Coronary artery (tissue), 2 donors: Measurements from ENCODE around the gene SNX25.
"Not testable (repeated sequence)": the region's sequence is repeated elsewhere in the genome, so short reads cannot be mapped to it uniquely, and the experiment has no call there.

ENCODE experiments used
- DNase-seq: peaks from one replicate; pipeline ENCODE4 v3.0.0-alpha.2; 2017; ENCODE audit warnings: low spot score
- H3K27ac ChIP-seq, 2 donors: fragments of 200-600 bp; sonication (generic); one replicate each; pipeline ENCODE4 v1.5.1; 2016 to 2019
- H3K4me3 ChIP-seq: fragments of 200-600 bp; sonication (generic); 2 replicates; pipeline ENCODE4 v1.5.1; 2016; ENCODE audit warnings: mild to moderate bottlenecking, moderate library complexity
- TF ChIP-seq, protein P1 (sequence below): fragments of 200-600 bp; sonication (generic); IDR thresholded peaks from one replicate; pipeline ENCODE4 v1.5.1; 2019; ENCODE audit warnings: antibody characterized with exemption

SNX25 gene

DNA sequence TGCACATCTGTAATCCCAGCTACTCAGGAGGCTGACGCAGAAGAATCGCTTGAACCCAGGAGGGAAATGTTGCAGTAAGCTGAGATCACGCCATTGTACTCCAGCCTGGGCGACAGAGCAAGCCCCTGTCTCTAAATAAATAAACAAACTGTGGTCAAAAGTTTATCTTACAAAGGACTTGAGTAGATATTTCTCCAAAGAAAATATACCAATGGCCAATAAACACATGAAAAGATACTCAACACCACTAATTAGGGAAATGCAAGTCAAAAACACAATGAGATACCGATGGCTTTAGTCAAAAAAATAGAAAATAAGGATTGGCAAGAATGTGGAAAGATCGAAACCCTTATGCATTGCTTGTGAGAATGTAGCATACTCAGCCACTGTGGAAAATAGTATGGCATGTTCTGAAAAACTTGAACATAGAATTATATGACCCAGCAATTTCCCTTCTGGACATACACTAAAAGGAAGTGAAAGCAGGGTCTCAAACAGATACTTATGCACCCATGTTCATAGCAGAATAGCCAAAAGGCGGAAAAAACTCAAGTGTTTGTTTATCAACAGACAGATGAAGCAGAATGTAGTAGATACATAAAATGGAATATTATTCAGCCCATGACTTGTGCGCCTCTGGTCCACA is 3.6 kb upstream of the SNX25 start:
- TF ChIP-seq, protein P1, sequence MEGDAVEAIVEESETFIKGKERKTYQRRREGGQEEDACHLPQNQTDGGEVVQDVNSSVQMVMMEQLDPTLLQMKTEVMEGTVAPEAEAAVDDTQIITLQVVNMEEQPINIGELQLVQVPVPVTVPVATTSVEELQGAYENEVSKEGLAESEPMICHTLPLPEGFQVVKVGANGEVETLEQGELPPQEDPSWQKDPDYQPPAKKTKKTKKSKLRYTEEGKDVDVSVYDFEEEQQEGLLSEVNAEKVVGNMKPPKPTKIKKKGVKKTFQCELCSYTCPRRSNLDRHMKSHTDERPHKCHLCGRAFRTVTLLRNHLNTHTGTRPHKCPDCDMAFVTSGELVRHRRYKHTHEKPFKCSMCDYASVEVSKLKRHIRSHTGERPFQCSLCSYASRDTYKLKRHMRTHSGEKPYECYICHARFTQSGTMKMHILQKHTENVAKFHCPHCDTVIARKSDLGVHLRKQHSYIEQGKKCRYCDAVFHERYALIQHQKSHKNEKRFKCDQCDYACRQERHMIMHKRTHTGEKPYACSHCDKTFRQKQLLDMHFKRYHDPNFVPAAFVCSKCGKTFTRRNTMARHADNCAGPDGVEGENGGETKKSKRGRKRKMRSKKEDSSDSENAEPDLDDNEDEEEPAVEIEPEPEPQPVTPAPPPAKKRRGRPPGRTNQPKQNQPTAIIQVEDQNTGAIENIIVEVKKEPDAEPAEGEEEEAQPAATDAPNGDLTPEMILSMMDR, result no peak
- H3K27ac ChIP-seq, result no peak overlapping the region

DNA sequence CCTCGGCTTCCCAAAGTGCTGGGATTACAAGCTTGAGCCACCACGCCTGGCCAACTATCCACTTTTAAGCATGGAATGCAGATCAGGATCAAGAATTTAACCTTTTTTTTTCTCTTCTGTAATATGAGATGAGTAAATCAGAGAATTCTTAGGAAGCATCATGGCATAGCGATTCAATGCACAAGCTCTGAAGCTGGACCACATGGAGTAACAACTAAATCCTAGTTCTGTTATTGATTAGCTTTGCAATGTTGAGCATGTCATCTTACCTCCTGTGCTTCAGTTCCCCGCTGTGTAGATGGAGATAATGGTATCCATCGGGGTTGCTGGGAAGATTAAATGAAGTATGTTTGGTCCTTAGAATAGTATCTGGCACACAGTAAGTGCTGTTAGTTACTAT is 1.9 kb upstream of the SNX25 start:
- TF ChIP-seq, protein P1, result no peak
- no peak for DNase-seq

More for the DNA sequence above, 3.6 kb upstream of the SNX25 start:
- DNase-seq, result no peak
- no peak overlapping the region for H3K4me3 ChIP-seq

DNA sequence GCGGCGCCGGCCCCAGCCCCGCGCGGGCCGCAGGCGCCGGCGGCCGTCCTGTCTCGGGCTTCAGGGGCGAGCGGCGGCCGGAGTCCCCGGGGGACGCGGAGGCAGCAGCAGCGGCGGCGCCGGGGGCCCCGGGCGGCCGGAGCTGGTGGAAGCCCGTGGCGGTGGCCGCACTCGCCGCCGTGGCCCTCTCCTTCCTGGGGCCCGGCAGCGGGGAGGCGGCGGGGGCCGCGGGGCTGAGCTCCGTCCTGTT is 379 bp downstream of the SNX25 start:
- Histone ChIP-seq H3K27ac (peak overlapping the region; percentile 76 to 96), H3K4me3 (peak overlapping the region; percentile 95)
- not testable (repeated sequence) for DNase-seq

More for the DNA sequence above, 1.9 kb upstream of the SNX25 start:
- Histone ChIP-seq H3K27ac (no peak overlapping the region), H3K4me3 (no peak overlapping the region)

DNA sequence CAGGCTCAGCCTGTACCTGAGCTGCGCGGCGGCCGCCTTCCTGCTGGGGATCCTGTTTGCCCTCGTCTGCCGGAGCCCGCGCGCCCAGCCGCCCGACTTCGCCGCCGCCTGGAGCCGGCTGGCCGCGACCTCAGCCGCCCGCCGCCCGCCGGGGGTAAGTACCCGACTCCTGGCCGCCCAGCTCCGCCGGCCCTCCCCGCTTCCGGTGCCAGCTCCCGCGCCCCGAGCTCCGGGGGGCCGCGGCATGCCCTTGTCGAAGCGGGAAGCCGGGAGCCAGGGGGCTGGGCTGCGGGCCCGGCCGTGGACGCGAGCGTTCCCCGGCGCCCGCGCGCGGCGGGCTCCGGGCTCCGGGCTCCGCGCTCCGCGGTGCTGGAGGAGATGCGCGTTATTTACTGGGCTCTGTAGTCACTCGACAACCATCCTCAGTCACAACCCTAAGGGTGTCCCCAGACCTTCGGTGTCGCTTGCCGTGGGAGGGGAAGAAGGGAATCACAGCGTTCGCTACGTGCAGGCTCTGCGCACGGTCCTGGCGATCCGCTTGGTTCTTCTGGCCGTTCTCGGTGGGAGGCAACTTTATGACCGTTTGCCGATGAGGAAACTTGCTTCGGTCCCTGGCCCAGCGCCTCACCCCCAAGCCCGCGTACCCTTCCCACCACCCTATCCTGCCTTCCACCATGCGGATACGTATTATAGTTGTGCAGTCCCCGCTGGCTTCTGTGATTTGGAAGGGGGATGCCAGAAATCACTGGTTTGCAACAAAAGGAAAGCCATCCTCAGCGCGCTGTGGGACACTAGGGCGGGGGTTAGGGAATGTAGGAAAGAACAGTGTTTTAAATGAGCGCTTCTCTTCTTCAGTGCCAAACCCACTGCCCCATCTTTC is 944 bp downstream of the SNX25 start:
- peak overlapping the region; percentile 76 to 96 for H3K27ac ChIP-seq
- TF ChIP-seq, protein P1, result no peak
- H3K4me3 ChIP-seq, result peak overlapping the region; percentile 95
- no peak for DNase-seq

DNA sequence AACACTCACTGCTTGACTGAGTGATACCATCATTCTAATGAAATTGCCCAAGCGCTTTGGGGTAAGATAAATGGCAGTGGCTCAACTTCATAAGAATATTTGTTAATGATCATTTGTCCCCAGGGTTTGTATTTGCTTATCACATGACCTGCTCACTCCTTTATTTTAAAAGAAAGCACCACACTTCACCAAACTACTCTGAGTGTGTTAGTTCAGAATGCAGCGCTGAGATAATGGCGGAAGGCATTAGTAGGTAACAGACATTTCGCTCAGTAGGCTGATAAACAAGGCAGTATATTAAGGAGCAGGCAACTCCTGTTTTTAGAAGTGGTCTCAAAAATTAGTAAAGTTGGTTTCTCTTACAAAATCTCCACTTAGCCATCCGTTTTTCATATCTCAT is 1.6 kb downstream of the SNX25 start:
- H3K4me3 ChIP-seq, result peak overlapping the region; percentile 95
- H3K27ac ChIP-seq, result peak overlapping the region; percentile 76 to 96
- TF ChIP-seq, protein P1, result no peak
- DNase-seq, result no peak

DNA sequence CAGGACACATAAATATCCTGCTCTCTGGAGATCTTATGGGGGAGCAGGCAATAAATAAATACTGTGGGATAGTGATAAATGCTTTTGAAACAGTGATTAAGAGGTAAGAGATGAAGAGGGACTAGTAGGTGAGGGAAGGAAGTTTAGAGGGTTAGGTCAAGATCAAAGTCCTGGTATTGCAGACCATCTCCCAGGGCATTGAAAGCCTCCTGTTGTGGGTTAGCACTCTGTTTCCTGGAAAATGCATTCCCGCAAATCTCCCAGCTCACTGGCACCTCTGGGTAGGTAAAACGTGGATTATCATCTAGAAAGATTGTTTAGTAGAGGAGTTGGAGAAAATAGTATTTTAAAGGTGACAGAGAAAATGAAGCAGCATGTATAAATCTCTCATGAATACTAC is 2.2 kb downstream of the SNX25 start:
- TF ChIP-seq, protein P1, result no peak
- peak overlapping the region; percentile 95 for H3K4me3 ChIP-seq
- H3K27ac ChIP-seq, result no peak overlapping the region
- DNase-seq, result no peak

DNA sequence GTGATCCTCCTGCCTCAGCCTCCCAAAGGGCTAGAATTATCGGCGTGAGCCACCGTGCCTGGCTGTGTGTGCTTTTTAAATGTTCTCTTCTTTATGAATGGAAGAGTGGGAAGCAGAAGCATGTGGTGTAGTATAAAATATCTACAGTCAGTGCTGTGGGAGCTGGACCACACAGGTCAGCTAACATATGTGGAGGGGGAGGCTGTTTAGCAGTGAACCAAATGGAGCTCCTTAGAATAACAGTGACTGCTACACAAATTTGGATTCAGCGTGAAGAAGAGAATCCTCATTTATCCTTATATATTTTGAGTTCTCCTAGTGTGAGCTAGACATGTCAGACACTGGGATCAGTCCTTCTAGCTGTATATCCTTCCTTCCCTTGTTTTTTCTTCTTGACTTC is 3.2 kb downstream of the SNX25 start:
- no peak for DNase-seq
- no peak overlapping the region for H3K27ac ChIP-seq
- TF ChIP-seq, protein P1, result no peak
- no peak overlapping the region for H3K4me3 ChIP-seq
